HepG2 (cell line): ENCODE measurements around the gene CRISPLD2. TPM values are rescaled to one million over a fixed set of nuclear protein-coding genes. Genes with fewer than 3 reads are reported as not detected.
A peak's percentile ranks its signal among the peaks of the same experiment; 100 is the strongest.

Experiments used
- ATAC-seq: fragments of 200-7000 bp; cut with Tn5 transposase; 3 replicates; pipeline ENCODE4 v1.9.1; 2020; ENCODE audit warnings: mild to moderate bottlenecking, moderate library complexity
- BruUV-seq: library from RNA; stranded (reverse); fragments of 400-500 nt; replicated peaks from 2 replicates; lab custom pipeline; 2021; lab: Mats Ljungman, UMichigan
- CTCF ChIA-PET: fragments of 300-600 bp; formaldehyde crosslinking; extraction: SDS; loops from one replicate; lab custom pipeline; 2021; ENCODE audit warnings: low total read pairs, inconsistent platforms, low intra/inter-chr PET ratio; lab: Yijun Ruan, JAX
- POLR2A ChIA-PET: fragments of 350-600 bp; sonication (Branson Sonifier 250); formaldehyde crosslinking; loops from one replicate; lab custom pipeline; 2020; ENCODE audit warnings: antibody characterized with exemption, inconsistent platforms; lab: Yijun Ruan, JAX
- DNase-seq: peaks from one replicate; pipeline ENCODE4 v3.0.0-alpha.2; 2015; ENCODE audit warnings: low spot score
- FAIRE-seq: peaks from 3 replicates; lab custom pipeline; 2011; peaks lifted over from hg19 to GRCh38; lab: Jason Lieb, UNC
- H2AFZ ChIP-seq: one replicate; pipeline ENCODE4 v1.6.1; 2011; ENCODE audit warnings: low read length, inconsistent platforms
- H3K27ac ChIP-seq: fragments of 300-600 bp; 3 replicates; pipeline ENCODE4 v1.8.0; 2011; ENCODE audit warnings: mixed run types, mild to moderate bottlenecking, mixed read lengths, low read length, inconsistent platforms; ENCODE audit not compliant: insufficient read depth; ENCODE audit errors: extremely low read length
- H3K27me3 ChIP-seq, 2 experiments: fragments of 200-600 bp in 1 of 2; 2 replicates in 1 of 2; 3 replicates in 1 of 2; pipeline versions ENCODE4 v1.6.0 to v1.8.0; 2011; ENCODE audit warnings: low read length in 2 of 2, mild to moderate bottlenecking in 2 of 2, moderate library complexity in 2 of 2, inconsistent platforms in 1 of 2; ENCODE audit not compliant: insufficient read depth in 2 of 2, control insufficient read depth in 1 of 2
- H3K36me3 ChIP-seq, 2 experiments: fragments of 200-600 bp in 1 of 2; replicated peaks in 1 of 2; 2 replicates in 1 of 2; 3 replicates in 1 of 2; pipeline versions ENCODE4 v1.5.1 to v1.8.0; 2011; ENCODE audit warnings: low read length in 2 of 2, inconsistent platforms in 1 of 2; ENCODE audit not compliant: insufficient read depth in 2 of 2, control insufficient read depth in 1 of 2
- H3K4me1 ChIP-seq: 2 replicates; pipeline ENCODE4 v1.5.1; 2012; ENCODE audit warnings: low read length, inconsistent platforms; ENCODE audit not compliant: insufficient read depth
- H3K4me2 ChIP-seq: 2 replicates; pipeline ENCODE4 v1.6.0; 2011; ENCODE audit warnings: low read depth, low read length, inconsistent platforms
- H3K4me3 ChIP-seq, 3 experiments: fragments of 200-600 bp in 1 of 3; sonication (generic), shearing (Covaris generic) in 1 of 3; replicated peaks in 1 of 3; 2 replicates each; pipeline ENCODE4 v1.5.1; 2011 to 2016; ENCODE audit warnings: low read length in 3 of 3, inconsistent platforms in 2 of 3, low read depth in 2 of 3, mild to moderate bottlenecking in 2 of 3, control low read depth in 1 of 3, mixed read lengths in 1 of 3; ENCODE audit not compliant: insufficient read depth in 1 of 3
- H3K79me2 ChIP-seq: one replicate; pipeline ENCODE4 v1.6.1; 2011; ENCODE audit warnings: low read length, inconsistent platforms; ENCODE audit not compliant: insufficient read depth
- H3K9ac ChIP-seq: 2 replicates; pipeline ENCODE4 v1.6.0; 2011; ENCODE audit warnings: mild to moderate bottlenecking, low read depth, low read length, inconsistent platforms; ENCODE audit not compliant: insufficient read depth
- H3K9me3 ChIP-seq: 2 replicates; pipeline ENCODE4 v1.5.1; 2012; ENCODE audit warnings: mild to moderate bottlenecking, low read length
- H4K20me1 ChIP-seq: 2 replicates; pipeline ENCODE4 v1.6.0; 2011; ENCODE audit warnings: inconsistent platforms, mild to moderate bottlenecking, low read length, moderate library complexity; ENCODE audit not compliant: insufficient read depth
- ATF7 ChIP-seq, 2 experiments: fragments of 450-650 bp in 1 of 2; sonication (generic) in 1 of 2; formaldehyde crosslinking in 1 of 2; IDR thresholded peaks; 2 replicates each; pipeline versions ENCODE4 v1.4.0 to v1.6.1; 2016 to 2020; ENCODE audit warnings: antibody characterized with exemption in 1 of 2, mild to moderate bottlenecking in 1 of 2, missing genetic modification reagents in 1 of 2
- ATF7-NPFF ChIP-seq: sonication (generic); formaldehyde crosslinking; IDR thresholded peaks from 2 replicates; pipeline ENCODE4 v1.8.1; 2023; ENCODE audit warnings: mild to moderate bottlenecking, low read depth, missing genetic modification reagents, moderate library complexity
- CAMTA2 ChIP-seq: sonication (generic); formaldehyde crosslinking; IDR thresholded peaks from 2 replicates; pipeline ENCODE4 v1.4.0; 2020; ENCODE audit warnings: mild to moderate bottlenecking, missing genetic modification reagents, borderline replicate concordance
- CTCF ChIP-seq: sonication (generic); formaldehyde crosslinking; IDR thresholded peaks from 2 replicates; pipeline ENCODE4 v1.5.0; 2020; ENCODE audit warnings: mild to moderate bottlenecking, missing genetic modification reagents, moderate library complexity
- ELF3 ChIP-seq: IDR thresholded peaks from 2 replicates; pipeline ENCODE4 v1.6.1; 2016; ENCODE audit warnings: missing genetic modification reagents, missing compliant biosample characterization
- JDP2 ChIP-seq: sonication (generic); formaldehyde crosslinking; IDR thresholded peaks from 2 replicates; pipeline ENCODE4 v1.8.1; 2022; ENCODE audit warnings: missing genetic modification reagents, borderline replicate concordance
- MAZ ChIP-seq, 2 experiments: sonication (generic) in 1 of 2; formaldehyde crosslinking in 1 of 2; IDR thresholded peaks; 2 replicates each; pipeline versions ENCODE4 v1.5.0 to v1.6.1; 2012 to 2020; ENCODE audit warnings: low read depth in 2 of 2, mild to moderate bottlenecking in 2 of 2, borderline replicate concordance in 1 of 2, improper control_type of control experiment in 1 of 2, low read length in 1 of 2, missing genetic modification reagents in 1 of 2, moderate library complexity in 1 of 2
- MXI1 ChIP-seq: IDR thresholded peaks from 3 replicates; pipeline ENCODE4 v1.6.1; 2012; ENCODE audit warnings: low read depth, low read length, inconsistent platforms, borderline replicate concordance
- PBX3 ChIP-seq: sonication (generic); formaldehyde crosslinking; IDR thresholded peaks from 2 replicates; pipeline ENCODE4 v1.8.1; 2023; ENCODE audit warnings: missing genetic modification reagents, inconsistent platforms, borderline replicate concordance
- SKI ChIP-seq: fragments of 450-650 bp; IDR thresholded peaks from one replicate; pipeline ENCODE4 v1.6.1; 2018; ENCODE audit warnings: mild to moderate bottlenecking; ENCODE audit not compliant: partially characterized antibody
- TAF1 ChIP-seq: sonication (generic); formaldehyde crosslinking; IDR thresholded peaks from 2 replicates; pipeline ENCODE4 v1.4.0; 2020; ENCODE audit warnings: missing genetic modification reagents
- ZNF232 ChIP-seq: sonication (generic); formaldehyde crosslinking; IDR thresholded peaks from 2 replicates; pipeline ENCODE4 v1.4.0; 2020; ENCODE audit warnings: missing genetic modification reagents, borderline replicate concordance
- ZNF414 ChIP-seq: sonication (generic); formaldehyde crosslinking; IDR thresholded peaks from 2 replicates; pipeline ENCODE4 v1.5.0; 2020; ENCODE audit warnings: missing genetic modification reagents
- ZNF512 ChIP-seq: sonication (generic); formaldehyde crosslinking; IDR thresholded peaks from 2 replicates; pipeline ENCODE4 v1.4.0; 2020; ENCODE audit warnings: mild to moderate bottlenecking, missing genetic modification reagents
- ZNF792 ChIP-seq: IDR thresholded peaks from 2 replicates; pipeline ENCODE4 v1.6.1; 2016
- WGBS: methylation state at CpG from one replicate; pipeline ENCODE4 v1.1.6; 2017; ENCODE audit warnings: low lambda C conversion rate; 5-methylcytosine and 5-hydroxymethylcytosine counted together
- in situ Hi-C: cut with HindIII; loops from 2 replicates; pipeline ENCODE4 v1.10.0; 2017; ENCODE audit warnings: low pct_unique_long_range_greater_than_20kb; ENCODE audit not compliant: extremely low pct_ligation_motif_present
- intact Hi-C: fragments of 100-400 bp; cut with micrococcal nuclease; formaldehyde crosslinking; loops from one replicate; pipeline ENCODE4 v1.10.0; 2022; ENCODE audit not compliant: unreplicated experiment
- polyA plus RNA-seq, 8 experiments: library from polyadenylated mRNA; depleted of rRNA in 3 of 8; stranded (reverse) in 7 of 8; unstranded in 1 of 8; fragments of >200 nt; fragmentation: Illumina TruSeq in 4 of 8; extraction: Trizol in 4 of 8; gene quantifications; 2 replicates each; pipeline versions ENCODE4 v1.2.1 to v1.2.3, GENCODE V29; 2011 to 2016; ENCODE audit warnings: low read depth in 4 of 8, missing spikeins in 1 of 8, mixed read lengths in 1 of 8; ENCODE audit not compliant: insufficient read depth in 1 of 8
- total RNA-seq, 5 experiments: library from RNA; depleted of rRNA; stranded (reverse); fragments of >200 nt; fragmentation: Illumina TruSeq; extraction: Trizol; gene quantifications; 2 replicates each; pipeline ENCODE4 v1.2.3, GENCODE V29; 2016; ENCODE audit warnings: low read depth in 1 of 5

CRISPLD2 gene
- total and polyA plus RNA-seq, 2 of the 13 experiments (the other 11 are each of a cell fraction or from before 2014, with no cell fraction given) = 0.04 to 0.31 TPM

- Histone ChIP-seq H3K9ac (no peak overlapping the region), H4K20me1 (no peaks in the 10 kb centered on the region), H2AFZ (no peak overlapping the region), H3K36me3 (no peaks in the 10 kb centered on the region), H3K4me1 (peaks cover 41% of the 10 kb centered on the region), H3K4me2 (peak overlapping the region; percentile 63), H3K4me3 (peak overlapping the region in 1 of 3 experiments; percentile 47; a peak in 2 of 6 replicates), H3K9me3 (no peaks in the 10 kb centered on the region), H3K27me3 (peaks cover 3 to 36% of the 10 kb centered on the region in 2 experiments; a peak in 4 of 5 replicates), H3K79me2 (no peaks in the 10 kb centered on the region), H3K27ac (no peak overlapping the region)
- 55% methylated on average over 3 of the region's 11 CpGs for WGBS
- intact Hi-C loops = loop anchor here (1.0 to 2.0 kb wide), 4 partner anchors 27 to 170 kb away; no protein-coding TSS in a partner anchor
- in situ Hi-C loops = loop anchor here (5.0 kb wide), 1 partner anchor 42 kb away; no protein-coding TSS in a partner anchor
- FAIRE-seq = peak; percentile 81
- BruUV-seq = no TSS peak
- peak; percentile 53 for DNase-seq
- ATAC-seq = peak; percentile 81
- CTCF ChIA-PET = interaction anchor here (1.0 to 4.3 kb wide), 6 partner anchors 26 to 171 kb away, joined by 4 to 57 read pairs (median 8); no protein-coding TSS in a partner anchor
- POLR2A ChIA-PET = no interaction called here
- TF ChIP-seq ELF3 (CRISPR knock-in tag) (no peak), PBX3 (CRISPR knock-in tag) (no peak), TAF1 (CRISPR knock-in tag) (no peak), ZNF232 (CRISPR knock-in tag) (0 out of 2 replicates have a peak, but pooled peaks have one; percentile 10), JDP2 (no peak), ATF7-NPFF (CRISPR knock-in tag) (peak; percentile 18; the same call in 1 of the 2 replicates), ZNF792 (CRISPR knock-in tag) (no peak), ZNF414 (0 out of 2 replicates have a peak, but pooled peaks have one; percentile 0), SKI (peak; percentile 20), MAZ (IDR thresholded peaks at IDR 0.05; ENCODE audit: borderline replicate concordance, low read depth, low read length) (peak; percentile 33; the same call in 1 of the 2 replicates), MAZ (CRISPR knock-in tag; IDR thresholded peaks at IDR 0.05; ENCODE audit: low read depth) (no peak), CAMTA2 (CRISPR knock-in tag) (peak; percentile 27; the same call in 1 of the 2 replicates), ZNF512 (CRISPR knock-in tag) (no peak), MXI1 (peak; percentile 24; the same call in 1 of the 3 replicates), ATF7 (IDR thresholded peaks at IDR 0.05) (no peak), ATF7 (CRISPR knock-in tag; IDR thresholded peaks at IDR 0.05) (no peak; the same call in 1 of the 2 replicates), CTCF (CRISPR knock-in tag) (peak; percentile 96)
Measured at GRCh38 chr16:84925092-84925772, 105.4 kb downstream of the CRISPLD2 start.
